Stomach (tissue), 9 donors: ENCODE data around the gene TOMM40L. TPM values are rescaled to one million over a fixed set of nuclear protein-coding genes. Genes with fewer than 3 reads are reported as not detected.

Source experiments
- DNase-seq, 2 donors: peaks; one replicate each; pipeline versions ENCODE4 v3.0.0 to v3.0.0-alpha.2; 2013 to 2019
- H3K27ac ChIP-seq, 5 donors: fragments of 200-600 bp in 4 of 5; sonication (generic) in 4 of 5; one replicate each; pipeline ENCODE4 v1.5.1; 2013 to 2019; ENCODE audit warnings: mild to moderate bottlenecking in 1 of 5, moderate library complexity in 1 of 5
- H3K27me3 ChIP-seq, 3 donors: fragments of 200-600 bp; sonication (generic); one replicate each; pipeline ENCODE4 v1.5.1; 2017 to 2019; ENCODE audit warnings: mixed run types in 1 of 3
- H3K36me3 ChIP-seq, 4 donors: fragments of 200-600 bp; sonication (generic); 1 replicate in 3 of 4; 2 replicates in 1 of 4; pipeline ENCODE4 v1.5.1; 2016 to 2019
- H3K4me1 ChIP-seq, 4 donors: fragments of 200-600 bp; sonication (generic); one replicate each; pipeline ENCODE4 v1.5.1; 2016 to 2019
- H3K4me3 ChIP-seq, 4 donors: fragments of 200-600 bp; sonication (generic) in 3 of 4; one replicate each; pipeline ENCODE4 v1.5.1; 2016 to 2019; ENCODE audit warnings: mild to moderate bottlenecking in 1 of 4
- H3K9me3 ChIP-seq, 4 donors: fragments of 200-600 bp; sonication (generic); one replicate each; pipeline ENCODE4 v1.5.1; 2016 to 2019
- EP300 ChIP-seq: sonication (generic); formaldehyde crosslinking; IDR thresholded peaks from one replicate; pipeline ENCODE4 v1.6.1; 2017; ENCODE audit warnings: antibody characterized with exemption
- POLR2A ChIP-seq, 4 donors: fragments of 450-650 bp; IDR thresholded peaks; one replicate each; pipeline ENCODE4 v1.6.1; 2016; ENCODE audit warnings: antibody characterized with exemption in 4 of 4, control low read depth in 2 of 4, mild to moderate bottlenecking in 1 of 4, moderate library complexity in 1 of 4
- POLR2AphosphoS5 ChIP-seq, 3 donors: sonication (generic); formaldehyde crosslinking; IDR thresholded peaks; one replicate each; pipeline ENCODE4 v1.6.1; 2016; ENCODE audit warnings: antibody characterized with exemption in 3 of 3
- WGBS, 5 donors: extraction: QIAGEN DNeasy Blood & Tissue Kit in 3 of 5; methylation state at CpG; one replicate each; pipeline versions ENCODE4 v1.1.5 to v1.1.7; 2013 to 2018; 5-methylcytosine and 5-hydroxymethylcytosine counted together
- intact Hi-C: fragments of 100-400 bp; cut with DNase I; formaldehyde crosslinking; loops from one replicate; pipeline ENCODE4 v1.15.1; 2023; ENCODE audit warnings: low total_unique reads
- polyA plus RNA-seq, 3 donors: library from polyadenylated mRNA; stranded (reverse); fragments of 200-250 nt; gene quantifications; one replicate each; pipeline ENCODE4 v1.2.3, GENCODE V29; 2013
- total RNA-seq, 5 donors: library from RNA; depleted of rRNA; stranded (reverse); fragments of >200 nt; gene quantifications; one replicate each; pipeline versions ENCODE4 v1.1.0 to v1.2.3, GENCODE V29; 2014 to 2016
- TF ChIP-seq, protein P1 (sequence below), 7 experiments: fragments of 450-650 bp in 4 of 7; fragments of 200-600 bp in 3 of 7; sonication (generic) in 3 of 7; IDR thresholded peaks; one replicate each; pipeline ENCODE4 v1.5.1; 2016 to 2019; ENCODE audit warnings: antibody characterized with exemption in 7 of 7, control low read depth in 2 of 7, mild to moderate bottlenecking in 1 of 7
- donor health status: healthy with polysubstance abuse.
- donor health status: Bipolar disorder and iron deficiency.
- donor health status: healthy.

The TOMM40L gene
- total and polyA plus RNA-seq, 8 donors, result 0.58 to 9.9 (median 7.0) TPM

DNA sequence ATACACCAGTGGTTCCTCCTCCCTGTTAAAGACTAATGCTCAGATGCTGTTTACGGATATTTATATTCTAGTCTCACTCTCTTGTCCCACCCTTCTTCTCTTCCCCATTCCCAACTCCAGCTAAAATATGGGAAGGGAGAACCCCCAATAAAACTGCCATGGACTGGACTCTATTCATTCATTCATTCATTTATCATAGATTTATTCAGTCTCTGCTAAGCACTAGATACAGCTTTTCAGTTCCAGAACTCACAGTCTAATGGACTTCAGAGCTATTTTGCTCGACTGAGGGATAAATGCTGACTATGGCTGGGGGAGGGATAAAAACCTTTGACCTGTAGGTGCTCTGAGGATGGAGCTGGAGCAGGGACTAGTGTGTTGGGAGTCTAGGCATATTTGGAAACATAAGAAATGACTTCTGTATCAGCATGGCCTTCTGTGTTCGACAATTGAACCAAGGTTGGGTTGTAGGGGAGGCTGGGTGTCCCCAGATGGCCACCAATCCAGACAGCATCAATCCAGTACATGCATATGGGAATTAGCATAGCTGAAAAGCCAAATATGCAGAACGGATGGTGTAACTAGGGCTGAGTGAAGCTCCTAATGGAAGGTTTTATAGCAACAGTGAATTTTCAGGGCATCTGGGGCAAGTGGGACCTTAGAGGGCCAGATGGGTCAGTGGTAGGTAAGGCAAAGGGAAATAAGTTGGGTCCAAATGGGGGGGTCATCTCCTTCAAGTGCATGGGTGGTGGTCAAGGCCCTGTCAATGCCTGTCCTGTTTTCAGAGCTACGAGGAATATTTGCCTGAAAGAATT is 6.6 kb upstream of the TOMM40L start:
- TF ChIP-seq, protein P1, sequence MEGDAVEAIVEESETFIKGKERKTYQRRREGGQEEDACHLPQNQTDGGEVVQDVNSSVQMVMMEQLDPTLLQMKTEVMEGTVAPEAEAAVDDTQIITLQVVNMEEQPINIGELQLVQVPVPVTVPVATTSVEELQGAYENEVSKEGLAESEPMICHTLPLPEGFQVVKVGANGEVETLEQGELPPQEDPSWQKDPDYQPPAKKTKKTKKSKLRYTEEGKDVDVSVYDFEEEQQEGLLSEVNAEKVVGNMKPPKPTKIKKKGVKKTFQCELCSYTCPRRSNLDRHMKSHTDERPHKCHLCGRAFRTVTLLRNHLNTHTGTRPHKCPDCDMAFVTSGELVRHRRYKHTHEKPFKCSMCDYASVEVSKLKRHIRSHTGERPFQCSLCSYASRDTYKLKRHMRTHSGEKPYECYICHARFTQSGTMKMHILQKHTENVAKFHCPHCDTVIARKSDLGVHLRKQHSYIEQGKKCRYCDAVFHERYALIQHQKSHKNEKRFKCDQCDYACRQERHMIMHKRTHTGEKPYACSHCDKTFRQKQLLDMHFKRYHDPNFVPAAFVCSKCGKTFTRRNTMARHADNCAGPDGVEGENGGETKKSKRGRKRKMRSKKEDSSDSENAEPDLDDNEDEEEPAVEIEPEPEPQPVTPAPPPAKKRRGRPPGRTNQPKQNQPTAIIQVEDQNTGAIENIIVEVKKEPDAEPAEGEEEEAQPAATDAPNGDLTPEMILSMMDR (IDR thresholded peaks at IDR 0.05), result no peak
- no peak for TF ChIP-seq POLR2AphosphoS5 (IDR thresholded peaks at IDR 0.05)
- TF ChIP-seq POLR2A (IDR thresholded peaks at IDR 0.05), result no peak
- no peak for TF ChIP-seq EP300
- WGBS, 5 donors, result 84 to 91% (median 88%) methylated on average over 5 of the region's 5 CpGs
- no peak overlapping the region for H3K27ac ChIP-seq
- peaks cover 4 to 19% (median 11%) of the 10 kb centered on the region in 4 donors for H3K36me3 ChIP-seq
- intact Hi-C loops, result no loop called here
- H3K27me3 ChIP-seq, result no peaks in the 10 kb centered on the region
- no peak for DNase-seq
- H3K4me3 ChIP-seq, result no peak overlapping the region
- H3K4me1 ChIP-seq, result peaks cover 0 to 16% (median 0%) of the 10 kb centered on the region in 4 donors
- no peaks in the 10 kb centered on the region for H3K9me3 ChIP-seq

DNA sequence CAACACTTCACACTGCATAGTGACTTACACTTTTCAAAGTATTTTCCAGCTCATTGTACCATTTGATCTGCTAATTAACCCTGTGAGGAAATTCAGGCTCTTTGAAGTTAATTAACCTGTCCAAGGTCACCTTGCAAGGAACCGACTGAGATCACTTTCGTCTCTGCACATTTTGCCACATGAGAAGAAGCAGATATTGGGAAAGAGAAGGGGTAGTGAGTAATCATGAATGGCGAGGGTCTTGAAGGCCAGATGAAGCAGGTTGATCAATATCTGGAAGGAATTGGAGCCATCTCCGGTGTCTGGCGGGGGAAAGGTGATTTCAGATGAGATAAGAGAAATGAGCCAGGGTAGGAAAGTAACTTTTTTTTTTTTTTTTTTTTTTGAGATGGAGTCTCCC is 5.9 kb upstream of the TOMM40L start:
- no peak for DNase-seq
- Histone ChIP-seq H3K27me3 (no peaks in the 10 kb centered on the region), H3K4me1 (peaks cover 0 to 23% (median 2%) of the 10 kb centered on the region in 4 donors), H3K36me3 (peaks cover 0 to 12% (median 4%) of the 10 kb centered on the region in 4 donors), H3K4me3 (no peak overlapping the region), H3K27ac (no peak overlapping the region), H3K9me3 (no peaks in the 10 kb centered on the region)
- intact Hi-C loops, result no loop called here
- 78 to 88% (median 81%) methylated on average over 5 of the region's 5 CpGs for WGBS, 5 donors
- TF ChIP-seq POLR2A (IDR thresholded peaks at IDR 0.05), result no peak
- TF ChIP-seq, protein P1 (IDR thresholded peaks at IDR 0.05), result no peak
- no peak for TF ChIP-seq EP300
- TF ChIP-seq POLR2AphosphoS5 (IDR thresholded peaks at IDR 0.05), result no peak

DNA sequence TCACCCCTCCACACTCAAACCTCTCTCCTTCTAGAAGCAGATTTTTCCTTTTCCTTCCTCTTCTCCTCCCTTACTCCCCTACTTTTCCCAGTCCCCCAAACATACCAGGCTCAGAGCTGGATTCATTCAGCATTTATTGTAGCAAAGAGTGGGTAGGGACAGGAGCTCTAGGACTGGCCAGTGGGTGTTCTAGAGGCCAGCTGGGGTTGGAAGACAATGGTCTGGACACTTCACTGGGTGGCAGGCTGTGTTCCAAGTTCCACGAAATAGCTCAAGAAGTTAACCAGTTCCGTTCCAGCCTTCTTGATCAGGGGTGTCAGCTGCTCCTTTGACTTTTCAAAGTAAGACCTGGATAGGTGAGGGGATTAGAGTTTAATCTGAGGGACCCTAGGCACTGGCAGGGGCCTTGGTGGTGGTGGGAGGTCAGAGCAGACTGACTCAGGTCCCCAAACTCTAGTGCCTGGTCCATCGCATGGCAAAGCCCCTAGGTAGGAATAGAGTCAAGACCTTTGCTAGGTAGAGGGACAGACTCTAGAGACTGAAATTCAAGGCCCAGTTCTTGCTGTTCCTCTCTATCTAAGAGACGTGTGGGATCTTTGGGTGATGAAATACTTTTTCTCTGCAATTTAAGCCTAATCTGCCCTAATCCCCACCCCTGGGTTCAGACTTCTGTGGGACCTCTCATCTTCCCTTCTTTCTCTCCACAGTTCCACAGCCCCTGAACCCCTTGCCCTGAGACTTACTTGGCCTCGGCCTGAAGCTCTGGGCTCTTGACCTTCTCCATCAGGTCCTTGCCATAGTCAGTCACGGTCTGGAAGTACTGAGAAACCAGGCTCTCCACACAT is 3.5 kb upstream of the TOMM40L start:
- Histone ChIP-seq H3K9me3 (no peaks in the 10 kb centered on the region), H3K4me3 (no peak overlapping the region), H3K4me1 (peaks cover 16 to 44% (median 23%) of the 10 kb centered on the region in 4 donors), H3K36me3 (peaks cover 0 to 10% (median 0%) of the 10 kb centered on the region in 4 donors), H3K27ac (no peak overlapping the region), H3K27me3 (no peaks in the 10 kb centered on the region)
- intact Hi-C loops, result no loop called here
- DNase-seq, result no peak
- 67 to 84% (median 80%) methylated on average over 5 to 6 of the region's 6 CpGs for WGBS, 5 donors
- TF ChIP-seq, protein P1 (IDR thresholded peaks at IDR 0.05), result no peak
- TF ChIP-seq POLR2AphosphoS5 (IDR thresholded peaks at IDR 0.05) (no peak), POLR2A (IDR thresholded peaks at IDR 0.05) (no peak), EP300 (no peak)
